GM13977 (cell line): ENCODE results near the gene NAT9.

Experiments
- DNase-seq: peaks from one replicate; pipeline ENCODE4 v3.0.0; 2012; ENCODE audit warnings: low spot score
- CTCF ChIP-seq: IDR thresholded peaks from 2 replicates; pipeline ENCODE4 v1.5.1; 2012; ENCODE audit warnings: mild to moderate bottlenecking, control low read depth; ENCODE audit not compliant: insufficient read depth; ENCODE audit errors: extremely low read depth, missing control alignments
- in situ Hi-C: fragments of 300-500 bp; cut with MboI; formaldehyde crosslinking; loops from one replicate; pipeline ENCODE4 v1.12.0; 2022; ENCODE audit warnings: low sequenced_read_pairs, low pct_unique_long_range_greater_than_20kb, mixed read lengths, inconsistent platforms; ENCODE audit not compliant: unreplicated experiment

NAT9 gene

DNA sequence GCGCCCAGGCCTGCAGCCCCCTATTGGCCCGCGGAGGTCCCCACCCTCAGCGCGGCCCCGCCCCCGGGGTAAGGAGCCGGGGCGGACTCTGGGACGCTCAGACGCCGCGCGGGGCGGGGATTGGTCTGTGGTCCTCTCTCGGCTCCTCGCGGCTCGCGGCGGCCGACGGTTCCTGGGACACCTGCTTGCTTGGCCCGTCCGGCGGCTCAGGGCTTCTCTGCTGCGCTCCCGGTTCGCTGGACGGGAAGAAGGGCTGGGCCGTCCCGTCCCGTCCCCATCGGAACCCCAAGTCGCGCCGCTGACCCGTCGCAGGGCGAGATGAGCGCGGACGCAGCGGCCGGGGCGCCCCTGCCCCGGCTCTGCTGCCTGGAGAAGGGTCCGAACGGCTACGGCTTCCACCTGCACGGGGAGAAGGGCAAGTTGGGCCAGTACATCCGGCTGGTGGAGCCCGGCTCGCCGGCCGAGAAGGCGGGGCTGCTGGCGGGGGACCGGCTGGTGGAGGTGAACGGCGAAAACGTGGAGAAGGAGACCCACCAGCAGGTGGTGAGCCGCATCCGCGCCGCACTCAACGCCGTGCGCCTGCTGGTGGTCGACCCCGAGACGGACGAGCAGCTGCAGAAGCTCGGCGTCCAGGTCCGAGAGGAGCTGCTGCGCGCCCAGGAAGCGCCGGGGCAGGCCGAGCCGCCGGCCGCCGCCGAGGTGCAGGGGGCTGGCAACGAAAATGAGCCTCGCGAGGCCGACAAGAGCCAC lies 27.4 kb downstream of the NAT9 start, which contains the start of gene NHERF1:
TSS of gene NHERF1 (plus strand) at position 100 of the 750 bp plus-strand sequence. CDS start at position 319, 219 bp downstream.
- TF ChIP-seq CTCF: peak; percentile 22
- peak; percentile 99 for DNase-seq

GRCh38 chr17:74748279-74748528 lies 27.9 kb downstream of the NAT9 start:
- DNase-seq: no peak
- in situ Hi-C loops: loop anchor here (10.0 kb wide), 1 partner anchor 117 kb away; no protein-coding TSS in a partner anchor
- TF ChIP-seq CTCF: no peak

More for the DNA sequence above, 27.4 kb downstream of the NAT9 start, which contains the start of gene NHERF1:
- in situ Hi-C loops: loop anchor here (10.0 kb wide), 1 partner anchor 116 kb away; no protein-coding TSS in a partner anchor

GRCh38 chr17:74746922-74747321 lies 29.2 kb downstream of the NAT9 start:
- no peak for DNase-seq

GRCh38 chr17:74746376-74746775 lies 29.8 kb downstream of the NAT9 start:
- in situ Hi-C loops: loop anchor here (10.0 kb wide), 1 partner anchor 118 kb away; no protein-coding TSS in a partner anchor
- TF ChIP-seq CTCF: no peak
- no peak for DNase-seq

More at GRCh38 chr17:74746922-74747321, 29.2 kb downstream of the NAT9 start:
- in situ Hi-C loops: loop anchor here (10.0 kb wide), 1 partner anchor 118 kb away; no protein-coding TSS in a partner anchor
- TF ChIP-seq CTCF: no peak

GRCh38 chr17:74745548-74746177 lies 30.5 kb downstream of the NAT9 start:
- DNase-seq: peak; percentile 7
- no peak for TF ChIP-seq CTCF
- in situ Hi-C loops: loop anchor here (10.0 kb wide), 1 partner anchor 119 kb away; no protein-coding TSS in a partner anchor

GRCh38 chr17:74744714-74745547 lies 31.2 kb downstream of the NAT9 start:
- peak; percentile 84 for DNase-seq
- peak; percentile 99 for TF ChIP-seq CTCF
- in situ Hi-C loops: loop anchor here (10.0 kb wide), 1 partner anchor 120 kb away; no protein-coding TSS in a partner anchor
